DND-41 (cell line): Measurements from ENCODE around the gene RSBN1L.
A peak's percentile ranks its signal among the peaks of the same experiment; 100 is the strongest.
"Not testable (repeated sequence)": the region's sequence is repeated elsewhere in the genome, so short reads cannot be mapped to it uniquely, and the experiment has no call there.

Experiments used
- ATAC-seq: fragments of 200-7000 bp; cut with Tn5 transposase; 3 replicates; pipeline ENCODE4 v1.9.1; 2021; ENCODE audit warnings: low read depth; ENCODE audit not compliant: insufficient read depth
- DNase-seq: peaks from one replicate; pipeline ENCODE4 v3.0.0-alpha.2; 2020
- H2AFZ ChIP-seq: 2 replicates; pipeline ENCODE4 v1.6.0; 2012; ENCODE audit warnings: low read depth, low read length
- H3K27ac ChIP-seq: 2 replicates; pipeline ENCODE4 v1.5.1; 2012; ENCODE audit warnings: low read length, inconsistent platforms
- H3K27me3 ChIP-seq: fragments of 200-600 bp; sonication (generic); 2 replicates; pipeline ENCODE4 v1.6.0; 2012; ENCODE audit warnings: low read length, mild to moderate bottlenecking, inconsistent platforms; ENCODE audit not compliant: insufficient read depth, poor library complexity
- H3K36me3 ChIP-seq: 2 replicates; pipeline ENCODE4 v1.5.1; 2012; ENCODE audit warnings: low read length, inconsistent platforms; ENCODE audit not compliant: insufficient read depth
- H3K4me1 ChIP-seq: 2 replicates; pipeline ENCODE4 v1.5.1; 2012; ENCODE audit warnings: mild to moderate bottlenecking, low read length; ENCODE audit not compliant: insufficient read depth
- H3K4me2 ChIP-seq: 2 replicates; pipeline ENCODE4 v1.6.0; 2012; ENCODE audit warnings: mild to moderate bottlenecking, moderate library complexity, low read length, inconsistent platforms; ENCODE audit not compliant: insufficient read depth
- H3K4me3 ChIP-seq, 2 experiments: fragments of 200-600 bp in 1 of 2; shearing (Covaris generic) in 1 of 2; 2 replicates each; pipeline ENCODE4 v1.5.1; 2012 to 2016; ENCODE audit warnings: inconsistent platforms in 2 of 2, low read length in 2 of 2, mild to moderate bottlenecking in 2 of 2, low read depth in 1 of 2, moderate library complexity in 1 of 2
- H3K79me2 ChIP-seq: 2 replicates; pipeline ENCODE4 v1.6.0; 2012; ENCODE audit warnings: low read length, inconsistent platforms; ENCODE audit not compliant: insufficient read depth
- H3K9ac ChIP-seq: 2 replicates; pipeline ENCODE4 v1.6.0; 2012; ENCODE audit warnings: low read depth, mild to moderate bottlenecking, inconsistent platforms, low read length, moderate library complexity
- H3K9me3 ChIP-seq: 2 replicates; pipeline ENCODE4 v1.5.1; 2012; ENCODE audit warnings: low read length, moderate library complexity, mild to moderate bottlenecking, inconsistent platforms; ENCODE audit not compliant: insufficient read depth, severe bottlenecking
- H4K20me1 ChIP-seq: 2 replicates; pipeline ENCODE4 v1.6.0; 2012; ENCODE audit warnings: low read length; ENCODE audit not compliant: insufficient read depth
- CTCF ChIP-seq: IDR thresholded peaks from 2 replicates; pipeline ENCODE4 v1.5.1; 2012; ENCODE audit warnings: borderline replicate concordance, low read length, moderate library complexity, mild to moderate bottlenecking; ENCODE audit not compliant: poor library complexity, severe bottlenecking; ENCODE audit errors: extremely low read depth
- EZH2 ChIP-seq: IDR thresholded peaks from 3 replicates; pipeline ENCODE4 v1.6.1; 2012; ENCODE audit warnings: borderline replicate concordance, low read depth, mild to moderate bottlenecking, moderate library complexity, low read length, inconsistent platforms; ENCODE audit not compliant: severe bottlenecking

The RSBN1L gene

GRCh38 chr7:77651575-77652162 is 44.6 kb upstream of the RSBN1L start:
- TF ChIP-seq EZH2 = no peak
- peak; percentile 82 for TF ChIP-seq CTCF
- Histone ChIP-seq H3K79me2 (no peaks in the 10 kb centered on the region), H3K4me2 (no peak overlapping the region), H3K9ac (no peak overlapping the region), H3K4me1 (no peaks in the 10 kb centered on the region), H3K4me3 (no peak overlapping the region), H3K27ac (no peak overlapping the region), H3K36me3 (no peaks in the 10 kb centered on the region), H2AFZ (peak overlapping the region; percentile 13; the same call in 1 of the 2 replicates), H3K9me3 (no peaks in the 10 kb centered on the region), H3K27me3 (no peaks in the 10 kb centered on the region), H4K20me1 (no peaks in the 10 kb centered on the region)
- peak; percentile 47; the same call in 1 of the 3 replicates for ATAC-seq
- peak; percentile 39 for DNase-seq

- not testable (repeated sequence) for H3K4me3 ChIP-seq, H3K36me3 ChIP-seq, DNase-seq, H3K9ac ChIP-seq, H3K9me3 ChIP-seq, H3K4me2 ChIP-seq, H4K20me1 ChIP-seq, H3K4me1 ChIP-seq, H3K27ac ChIP-seq, H2AFZ ChIP-seq, H3K27me3 ChIP-seq, ATAC-seq, H3K79me2 ChIP-seq
Observed at GRCh38 chr7:77652826-77653225, 43.4 kb upstream of the RSBN1L start.

GRCh38 chr7:77653572-77653971 is 42.7 kb upstream of the RSBN1L start:
- no peaks in the 10 kb centered on the region for H3K27me3 ChIP-seq
- DNase-seq (no peak), ATAC-seq (no peak)
- no peak overlapping the region for H2AFZ ChIP-seq
- no peaks in the 10 kb centered on the region for H3K9me3 ChIP-seq
- no peaks in the 10 kb centered on the region for H3K4me1 ChIP-seq
- no peak overlapping the region for H3K4me3 ChIP-seq
- no peak overlapping the region for H3K9ac ChIP-seq
- H4K20me1 ChIP-seq = no peaks in the 10 kb centered on the region
- no peaks in the 10 kb centered on the region for H3K36me3 ChIP-seq
- H3K79me2 ChIP-seq = no peaks in the 10 kb centered on the region
- TF ChIP-seq CTCF (no peak), EZH2 (no peak)
- no peak overlapping the region for H3K27ac ChIP-seq
- H3K4me2 ChIP-seq = no peak overlapping the region

DNA sequence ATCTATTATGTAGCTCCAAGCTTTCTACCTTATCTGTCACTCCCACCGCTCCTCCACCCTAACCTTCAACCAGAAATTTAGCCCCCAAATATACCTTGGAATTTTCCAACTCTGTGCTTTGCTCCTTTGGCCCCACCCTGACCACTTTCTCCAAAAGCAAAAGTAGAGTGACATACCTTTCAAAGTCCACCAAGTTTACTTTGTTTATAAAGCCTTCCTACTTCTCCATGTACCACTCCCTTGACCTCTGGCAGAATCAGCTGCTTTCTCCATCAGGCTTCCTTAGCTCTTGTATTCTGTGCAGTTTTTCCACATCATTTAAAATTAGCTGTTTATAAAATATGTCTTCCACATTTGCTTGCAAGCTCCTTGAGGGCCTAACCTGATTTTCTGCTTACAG is 40.9 kb upstream of the RSBN1L start:
- ATAC-seq (no peak), DNase-seq (no peak)
- Histone ChIP-seq H3K79me2 (no peaks in the 10 kb centered on the region), H4K20me1 (no peaks in the 10 kb centered on the region), H3K4me2 (no peak overlapping the region), H3K27me3 (no peaks in the 10 kb centered on the region), H2AFZ (no peak overlapping the region), H3K36me3 (no peaks in the 10 kb centered on the region), H3K9me3 (no peaks in the 10 kb centered on the region), H3K4me1 (no peaks in the 10 kb centered on the region), H3K4me3 (no peak overlapping the region), H3K9ac (no peak overlapping the region), H3K27ac (no peak overlapping the region)
- TF ChIP-seq CTCF (no peak), EZH2 (no peak)
